CD14-positive monocyte (primary cell): Measurements from ENCODE around the gene BZW1. TPM values are rescaled to one million over a fixed set of nuclear protein-coding genes. Genes with fewer than 3 reads are reported as not detected.
A peak's percentile ranks its signal among the peaks of the same experiment; 100 is the strongest.

Source experiments
- DNase-seq, 3 donors: peaks; one replicate each; pipeline ENCODE4 v3.0.0-alpha.2; 2011 to 2022
- H2AFZ ChIP-seq: 2 replicates; pipeline ENCODE4 v1.6.0; 2012; ENCODE audit warnings: mild to moderate bottlenecking, low read depth, low read length, inconsistent platforms; ENCODE audit not compliant: insufficient read depth, poor library complexity, severe bottlenecking
- H3K27ac ChIP-seq, 2 donors: 1 replicate in 1 of 2; 2 replicates in 1 of 2; pipeline ENCODE4 v1.5.1; 2012 to 2013; ENCODE audit warnings: low read length in 2 of 2, control low read depth in 1 of 2, inconsistent platforms in 1 of 2, low read depth in 1 of 2, mild to moderate bottlenecking in 1 of 2
- H3K27me3 ChIP-seq, 2 donors: one replicate each; pipeline versions ENCODE4 v1.6.0 to v1.6.1; 2011 to 2013; ENCODE audit warnings: low read length in 2 of 2; ENCODE audit not compliant: control insufficient read depth in 2 of 2, insufficient read depth in 2 of 2
- H3K36me3 ChIP-seq, 2 donors: replicated peaks in 1 of 2; 1 replicate in 1 of 2; 2 replicates in 1 of 2; pipeline versions ENCODE4 v1.5.1 to v1.6.1; 2012 to 2013; ENCODE audit warnings: low read length in 2 of 2, control low read depth in 1 of 2, inconsistent platforms in 1 of 2, mild to moderate bottlenecking in 1 of 2; ENCODE audit not compliant: insufficient read depth in 2 of 2, control insufficient read depth in 1 of 2
- H3K4me1 ChIP-seq, 2 donors: 1 replicate in 1 of 2; 2 replicates in 1 of 2; pipeline versions ENCODE4 v1.5.1 to v1.6.1; 2012 to 2013; ENCODE audit warnings: low read length in 2 of 2, control low read depth in 1 of 2, inconsistent platforms in 1 of 2, mild to moderate bottlenecking in 1 of 2, moderate library complexity in 1 of 2; ENCODE audit not compliant: insufficient read depth in 2 of 2, control insufficient read depth in 1 of 2
- H3K4me2 ChIP-seq: replicated peaks from 2 replicates; pipeline ENCODE3; 2012; ENCODE audit warnings: low read length, moderate library complexity, mild to moderate bottlenecking; ENCODE audit not compliant: poor library complexity, severe bottlenecking; ENCODE audit errors: extremely low read depth
- H3K4me3 ChIP-seq, 3 experiments: fragments of 200-600 bp in 1 of 3; sonication (generic) in 1 of 3; replicated peaks in 1 of 3; 1 replicate in 2 of 3; 2 replicates in 1 of 3; pipeline ENCODE4 v1.5.1; 2011 to 2013; ENCODE audit warnings: low read length in 3 of 3, mild to moderate bottlenecking in 3 of 3, control low read depth in 2 of 3, low read depth in 2 of 3, inconsistent platforms in 1 of 3, moderate library complexity in 1 of 3
- H3K79me2 ChIP-seq: 2 replicates; pipeline ENCODE4 v1.6.0; 2012; ENCODE audit warnings: mild to moderate bottlenecking, control low read depth, inconsistent platforms, low read length, moderate library complexity; ENCODE audit not compliant: insufficient read depth
- H3K9ac ChIP-seq: 2 replicates; pipeline ENCODE4 v1.6.0; 2017; ENCODE audit warnings: low read length, mild to moderate bottlenecking; ENCODE audit not compliant: insufficient read depth, poor library complexity, severe bottlenecking
- H3K9me3 ChIP-seq, 2 donors: replicated peaks in 1 of 2; 1 replicate in 1 of 2; 2 replicates in 1 of 2; pipeline versions ENCODE4 v1.5.1 to v1.6.1; 2012 to 2013; ENCODE audit warnings: low read length in 2 of 2, control low read depth in 1 of 2; ENCODE audit not compliant: control insufficient read depth in 1 of 2, insufficient read depth in 1 of 2
- H4K20me1 ChIP-seq: 2 replicates; pipeline ENCODE4 v1.6.0; 2012; ENCODE audit warnings: mild to moderate bottlenecking, low read length, control low read depth, moderate library complexity; ENCODE audit not compliant: insufficient read depth
- H3K27ac Mint-ChIP-seq, 7 donors: one replicate each; pipeline ENCODE4 v1.8.0; 2020; ENCODE audit warnings: mild to moderate bottlenecking in 7 of 7, mixed read lengths in 7 of 7, moderate library complexity in 6 of 7, inconsistent platforms in 2 of 7
- H3K27me3 Mint-ChIP-seq, 3 donors: one replicate each; pipeline ENCODE4 v1.8.0; 2021 to 2022; ENCODE audit warnings: low read depth in 3 of 3, mild to moderate bottlenecking in 3 of 3, mixed read lengths in 3 of 3, moderate library complexity in 3 of 3, inconsistent platforms in 1 of 3
- H3K36me3 Mint-ChIP-seq, 2 donors: one replicate each; pipeline ENCODE4 v1.8.0; 2020; ENCODE audit warnings: mixed read lengths in 2 of 2, inconsistent platforms in 1 of 2, mild to moderate bottlenecking in 1 of 2
- H3K4me1 Mint-ChIP-seq: one replicate; pipeline ENCODE4 v1.8.0; 2020; ENCODE audit warnings: mild to moderate bottlenecking, mixed read lengths
- H3K4me3 Mint-ChIP-seq, 2 donors: one replicate each; pipeline ENCODE4 v1.8.0; 2020; ENCODE audit warnings: mild to moderate bottlenecking in 2 of 2, mixed read lengths in 2 of 2, moderate library complexity in 1 of 2
- H3K9me3 Mint-ChIP-seq, 7 donors: one replicate each; pipeline ENCODE4 v1.8.0; 2020 to 2022; ENCODE audit warnings: mixed read lengths in 7 of 7, mild to moderate bottlenecking in 6 of 7, moderate library complexity in 6 of 7, inconsistent platforms in 2 of 7
- WGBS: methylation state at CpG from one replicate; pipeline ENCODE4 v1.1.5; 2013; ENCODE audit warnings: missing lambda C conversion rate; ENCODE audit not compliant: insufficient coverage; 5-methylcytosine and 5-hydroxymethylcytosine counted together
- intact Hi-C, 2 donors: fragments of 100-400 bp; cut with micrococcal nuclease; formaldehyde crosslinking; loops; one replicate each; pipeline versions ENCODE4 v1.15.0 to v1.15.1; 2023
- polyA plus RNA-seq, 3 donors: library from polyadenylated mRNA; depleted of rRNA in 1 of 3; unstranded in 2 of 3; stranded (reverse) in 1 of 3; fragments of 300-500 nt in 2 of 3; fragments of >200 nt in 1 of 3; fragmentation: Illumina TruSeq in 2 of 3; gene quantifications; 1 replicate in 2 of 3; 2 replicates in 1 of 3; pipeline ENCODE4 v1.2.3, GENCODE V29; 2012 to 2021
- TF ChIP-seq, protein P1 (sequence below): fragments of 200-600 bp; IDR thresholded peaks from one replicate; pipeline ENCODE4 v1.8.0; 2022; ENCODE audit warnings: antibody characterized with exemption, mild to moderate bottlenecking

BZW1 gene
- polyA plus RNA-seq, 3 donors: 58.0 to 221 (median 202) TPM

- Histone ChIP-seq H3K4me3 (peak overlapping the region; percentile 79 to 88 (median 86)), H3K27me3 (no peaks in the 10 kb centered on the region), H3K79me2 (peaks cover 86% of the 10 kb centered on the region), H3K9ac (peak overlapping the region; percentile 100), H3K9me3 (no peaks in the 10 kb centered on the region), H4K20me1 (peaks cover 65% of the 10 kb centered on the region), H3K27ac (peak overlapping the region; percentile 100), H3K36me3 (peaks cover 36 to 40% of the 10 kb centered on the region in 2 donors), H3K4me1 (peaks cover 40 to 59% of the 10 kb centered on the region in 2 donors), H3K4me2 (peak overlapping the region; percentile 81), H2AFZ (no peak overlapping the region)
- Mint-ChIP-seq H3K27ac (peak overlapping the region; percentile 98 to 100 (median 100)), H3K36me3 (peaks cover 40 to 48% of the 10 kb centered on the region in 2 donors), H3K4me1 (peaks cover 42% of the 10 kb centered on the region), H3K4me3 (peak overlapping the region; percentile 89 to 97), H3K9me3 (peaks cover 0 to 1% (median 0%) of the 10 kb centered on the region in 7 donors), H3K27me3 (no peaks in the 10 kb centered on the region)
- DNase-seq: peak; percentile 66 to 83 (median 70)
- intact Hi-C loops: loop anchor here (5.0 to 10.0 kb wide), 3 partner anchors 50 to 228 kb away; partner anchors contain the start of gene BZW1 (in 2 of the 2)
- 0% methylated on average over 13 of the region's 13 CpGs for WGBS
- TF ChIP-seq, protein P1, sequence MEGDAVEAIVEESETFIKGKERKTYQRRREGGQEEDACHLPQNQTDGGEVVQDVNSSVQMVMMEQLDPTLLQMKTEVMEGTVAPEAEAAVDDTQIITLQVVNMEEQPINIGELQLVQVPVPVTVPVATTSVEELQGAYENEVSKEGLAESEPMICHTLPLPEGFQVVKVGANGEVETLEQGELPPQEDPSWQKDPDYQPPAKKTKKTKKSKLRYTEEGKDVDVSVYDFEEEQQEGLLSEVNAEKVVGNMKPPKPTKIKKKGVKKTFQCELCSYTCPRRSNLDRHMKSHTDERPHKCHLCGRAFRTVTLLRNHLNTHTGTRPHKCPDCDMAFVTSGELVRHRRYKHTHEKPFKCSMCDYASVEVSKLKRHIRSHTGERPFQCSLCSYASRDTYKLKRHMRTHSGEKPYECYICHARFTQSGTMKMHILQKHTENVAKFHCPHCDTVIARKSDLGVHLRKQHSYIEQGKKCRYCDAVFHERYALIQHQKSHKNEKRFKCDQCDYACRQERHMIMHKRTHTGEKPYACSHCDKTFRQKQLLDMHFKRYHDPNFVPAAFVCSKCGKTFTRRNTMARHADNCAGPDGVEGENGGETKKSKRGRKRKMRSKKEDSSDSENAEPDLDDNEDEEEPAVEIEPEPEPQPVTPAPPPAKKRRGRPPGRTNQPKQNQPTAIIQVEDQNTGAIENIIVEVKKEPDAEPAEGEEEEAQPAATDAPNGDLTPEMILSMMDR: no peak
These were observed 50.9 kb downstream of the BZW1 start for GRCh38 chr2:200862532-200863000.

GRCh38 chr2:200863782-200864175 is 52.1 kb downstream of the BZW1 start:
- WGBS: 0% methylated on average over 18 of the region's 19 CpGs
- Histone ChIP-seq H3K36me3 (peaks cover 24 to 28% of the 10 kb centered on the region in 2 donors), H3K4me2 (peak overlapping the region; percentile 81), H3K79me2 (peaks cover 74% of the 10 kb centered on the region), H3K4me3 (peak overlapping the region; percentile 79 to 88 (median 86)), H4K20me1 (peaks cover 53% of the 10 kb centered on the region), H3K27me3 (no peaks in the 10 kb centered on the region), H3K4me1 (peaks cover 40 to 59% of the 10 kb centered on the region in 2 donors), H3K9ac (peak overlapping the region; percentile 100), H3K27ac (peak overlapping the region; percentile 100), H2AFZ (no peak overlapping the region), H3K9me3 (no peaks in the 10 kb centered on the region)
- Mint-ChIP-seq H3K36me3 (peaks cover 28 to 35% of the 10 kb centered on the region in 2 donors), H3K4me1 (peaks cover 44% of the 10 kb centered on the region), H3K27ac (peak overlapping the region; percentile 98 to 100 (median 100)), H3K9me3 (peaks cover 0 to 1% (median 0%) of the 10 kb centered on the region in 7 donors), H3K27me3 (no peaks in the 10 kb centered on the region), H3K4me3 (peak overlapping the region; percentile 89 to 97)
- intact Hi-C loops: loop anchor here (2.0 to 10.0 kb wide), 4 partner anchors 25 to 229 kb away; partner anchors contain the start of genes BZW1 (in 2 of the 2), NIF3L1 (in 1 of the 2) and PPIL3 (in 1 of the 2)
- DNase-seq: peak in 1 of 3 donors; percentile 80
- TF ChIP-seq, protein P1: no peak
